CD4-positive, CD25-positive, alpha-beta regulatory T cell (primary cell): Measurements from ENCODE around the gene BSPRY. TPM values are rescaled to one million over a fixed set of nuclear protein-coding genes. Genes with fewer than 3 reads are reported as not detected.
"Not testable (repeated sequence)": the region's sequence is repeated elsewhere in the genome, so short reads cannot be mapped to it uniquely, and the experiment has no call there.

ENCODE experiments used
- ATAC-seq, 2 donors: fragments of 150-1000 bp; cut with Tn5 transposase; one replicate each; pipeline ENCODE4 v1.10.0; 2021; ENCODE audit warnings: low read depth in 2 of 2, moderate number of reproducible peaks in 2 of 2, moderate library complexity in 1 of 2
- DNase-seq, 3 donors: peaks; one replicate each; pipeline versions ENCODE4 v3.0.0 to v3.0.0-alpha.2; 2012 to 2022; ENCODE audit warnings: mixed read lengths in 1 of 3
- H3K27ac ChIP-seq: one replicate; pipeline ENCODE4 v1.7.0; 2013; ENCODE audit warnings: mild to moderate bottlenecking, low read length; ENCODE audit not compliant: insufficient read depth, poor library complexity, severe bottlenecking
- H3K27me3 ChIP-seq: one replicate; pipeline ENCODE4 v1.7.0; 2013; ENCODE audit warnings: low read length; ENCODE audit not compliant: control insufficient read depth, insufficient read depth
- H3K36me3 ChIP-seq: one replicate; pipeline ENCODE4 v1.7.0; 2013; ENCODE audit warnings: mild to moderate bottlenecking, low read length, moderate library complexity; ENCODE audit not compliant: control insufficient read depth, insufficient read depth
- H3K4me1 ChIP-seq: 2 replicates; pipeline ENCODE4 v1.7.0; 2013; ENCODE audit warnings: mild to moderate bottlenecking, low read length; ENCODE audit not compliant: insufficient read depth, control insufficient read depth, poor library complexity, severe bottlenecking
- H3K4me3 ChIP-seq: one replicate; pipeline ENCODE4 v1.7.0; 2013; ENCODE audit warnings: low read depth, mild to moderate bottlenecking, low read length, moderate library complexity
- H3K9me3 ChIP-seq, 2 experiments: 1 replicate in 1 of 2; 2 replicates in 1 of 2; pipeline ENCODE4 v1.7.0; 2013; ENCODE audit warnings: low read length in 2 of 2, mild to moderate bottlenecking in 1 of 2, moderate library complexity in 1 of 2; ENCODE audit not compliant: control insufficient read depth in 2 of 2
- H3K27ac Mint-ChIP-seq, 3 donors: one replicate each; pipeline ENCODE4 v1.8.0; 2020 to 2022; ENCODE audit warnings: mild to moderate bottlenecking in 3 of 3, mixed read lengths in 3 of 3, moderate library complexity in 2 of 3
- H3K27me3 Mint-ChIP-seq: one replicate; pipeline ENCODE4 v1.8.0; 2022; ENCODE audit warnings: mild to moderate bottlenecking, mixed read lengths
- H3K36me3 Mint-ChIP-seq: one replicate; pipeline ENCODE4 v1.8.0; 2020; ENCODE audit warnings: mixed read lengths
- H3K4me1 Mint-ChIP-seq, 4 donors: one replicate each; pipeline ENCODE4 v1.8.0; 2020 to 2022; ENCODE audit warnings: mixed read lengths in 4 of 4, mild to moderate bottlenecking in 1 of 4
- H3K4me3 Mint-ChIP-seq, 4 donors: one replicate each; pipeline ENCODE4 v1.8.0; 2020 to 2022; ENCODE audit warnings: mild to moderate bottlenecking in 4 of 4, mixed read lengths in 4 of 4, moderate library complexity in 3 of 4
- H3K9me3 Mint-ChIP-seq, 7 donors: one replicate each; pipeline ENCODE4 v1.8.0; 2020 to 2022; ENCODE audit warnings: mixed read lengths in 7 of 7, mild to moderate bottlenecking in 3 of 7, moderate library complexity in 2 of 7
- polyA plus RNA-seq, 4 donors: library from polyadenylated mRNA; unstranded; fragments of 300-500 nt; fragmentation: Illumina TruSeq; gene quantifications; one replicate each; pipeline ENCODE4 v1.2.3, GENCODE V29; 2021
- total RNA-seq: library from RNA; stranded (reverse); gene quantifications from one replicate; pipeline ENCODE4 v1.2.3, GENCODE V29; 2022

Gene BSPRY
- total and polyA plus RNA-seq, 5 donors from 2014 or later: 0.39 to 1.3 (median 0.57) TPM

DNA sequence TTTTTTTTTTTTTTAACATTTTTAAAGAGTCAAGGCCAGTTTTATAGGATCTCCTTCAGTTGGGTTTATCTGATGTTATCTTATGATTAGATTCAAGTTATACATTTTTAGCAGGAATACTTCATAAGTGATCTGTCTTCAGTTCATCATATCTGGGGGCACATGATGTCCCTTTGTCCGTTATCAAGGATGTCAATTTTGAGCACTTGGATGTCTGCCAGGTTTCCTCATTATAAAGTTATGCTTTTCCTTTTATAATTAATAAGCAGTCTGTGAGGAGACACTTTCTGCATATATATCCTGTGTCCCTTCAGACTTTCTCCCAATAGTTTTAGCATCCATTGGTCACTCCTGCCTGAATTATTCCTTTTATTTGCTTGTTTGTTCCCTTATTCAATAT lies 15.6 kb downstream of the BSPRY start:
- H3K27me3 Mint-ChIP-seq: peaks cover 10% of the 10 kb centered on the region
- DNase-seq (no peak), ATAC-seq (no peak)
- H3K36me3 ChIP-seq: no peaks in the 10 kb centered on the region
- H3K27ac Mint-ChIP-seq: no peak overlapping the region
- no peak overlapping the region for H3K4me3 ChIP-seq
- no peaks in the 10 kb centered on the region for H3K4me1 Mint-ChIP-seq
- no peak overlapping the region for H3K27ac ChIP-seq
- H3K36me3 Mint-ChIP-seq: no peaks in the 10 kb centered on the region
- H3K27me3 ChIP-seq: peaks cover 3% of the 10 kb centered on the region
- H3K9me3 Mint-ChIP-seq: peaks cover 0 to 3% (median 0%) of the 10 kb centered on the region in 7 donors
- H3K9me3 ChIP-seq: no peaks in the 10 kb centered on the region
- H3K4me3 Mint-ChIP-seq: no peak overlapping the region
- no peaks in the 10 kb centered on the region for H3K4me1 ChIP-seq

DNA sequence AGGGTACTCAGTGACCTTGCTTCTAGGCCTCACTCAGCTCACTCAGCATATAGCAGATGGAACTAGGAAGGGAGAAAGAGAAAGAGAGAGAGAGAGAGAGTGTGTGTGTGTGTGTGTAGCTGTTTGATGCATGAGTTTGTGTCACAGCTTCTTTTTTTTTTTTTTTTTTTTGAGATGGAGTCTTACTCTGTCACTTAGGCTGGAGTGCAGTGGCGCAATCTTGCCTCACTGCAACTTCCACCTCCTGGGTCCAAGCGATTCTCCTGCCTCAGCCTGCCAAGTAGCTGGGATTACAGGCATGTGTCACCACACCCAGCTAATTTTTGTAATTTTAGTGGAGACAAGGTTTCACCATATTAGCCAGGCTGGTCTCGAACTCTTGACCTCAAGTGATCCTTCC lies 16.3 kb downstream of the BSPRY start:
- H3K36me3 ChIP-seq, H3K4me3 ChIP-seq, H3K36me3 Mint-ChIP-seq, H3K4me1 Mint-ChIP-seq, H3K9me3 ChIP-seq, H3K27ac Mint-ChIP-seq, H3K27me3 Mint-ChIP-seq, H3K27me3 ChIP-seq, H3K4me1 ChIP-seq, ATAC-seq, H3K27ac ChIP-seq, H3K4me3 Mint-ChIP-seq, H3K9me3 Mint-ChIP-seq, DNase-seq: not testable (repeated sequence)

DNA sequence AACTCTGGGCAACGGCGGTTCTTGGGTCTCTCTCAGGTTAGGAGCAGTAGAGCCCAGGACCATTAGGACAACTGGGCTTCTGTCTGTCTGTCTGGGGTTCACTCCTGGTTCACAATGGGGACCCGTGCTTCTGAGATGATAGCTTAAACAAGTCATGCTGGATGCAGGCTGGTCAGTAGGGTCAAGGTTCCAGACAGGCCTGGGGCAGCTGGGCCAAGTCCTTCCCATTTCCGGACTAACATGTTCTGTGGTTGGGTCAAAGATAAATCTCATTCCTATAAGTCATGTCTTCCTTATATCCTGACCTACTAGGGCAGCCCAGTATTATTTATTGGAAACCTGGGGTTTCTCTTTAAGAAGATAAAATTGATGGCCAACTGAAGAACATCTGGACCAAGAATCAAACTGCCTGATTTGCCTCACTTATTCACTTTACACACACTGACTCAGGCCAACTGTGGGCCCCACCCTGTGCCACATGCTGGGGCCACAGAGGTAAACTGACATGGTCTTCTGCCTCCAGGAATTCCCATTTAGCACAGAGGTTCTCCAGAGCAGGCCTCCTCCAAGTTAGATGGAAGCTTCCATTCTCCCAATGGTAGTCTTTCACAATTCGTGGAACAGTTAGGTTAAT lies 19.1 kb downstream of the BSPRY start:
- Mint-ChIP-seq H3K4me3 (no peak overlapping the region), H3K27ac (no peak overlapping the region), H3K36me3 (peaks cover 6% of the 10 kb centered on the region), H3K9me3 (no peaks in the 10 kb centered on the region), H3K27me3 (peaks cover 10% of the 10 kb centered on the region), H3K4me1 (peaks cover 0 to 3% (median 0%) of the 10 kb centered on the region in 4 donors)
- H3K27me3 ChIP-seq: no peaks in the 10 kb centered on the region
- no peaks in the 10 kb centered on the region for H3K9me3 ChIP-seq
- ATAC-seq (no peak), DNase-seq (no peak)
- no peak overlapping the region for H3K27ac ChIP-seq
- peaks cover 7% of the 10 kb centered on the region for H3K36me3 ChIP-seq
- H3K4me1 ChIP-seq: no peaks in the 10 kb centered on the region
- no peak overlapping the region for H3K4me3 ChIP-seq

DNA sequence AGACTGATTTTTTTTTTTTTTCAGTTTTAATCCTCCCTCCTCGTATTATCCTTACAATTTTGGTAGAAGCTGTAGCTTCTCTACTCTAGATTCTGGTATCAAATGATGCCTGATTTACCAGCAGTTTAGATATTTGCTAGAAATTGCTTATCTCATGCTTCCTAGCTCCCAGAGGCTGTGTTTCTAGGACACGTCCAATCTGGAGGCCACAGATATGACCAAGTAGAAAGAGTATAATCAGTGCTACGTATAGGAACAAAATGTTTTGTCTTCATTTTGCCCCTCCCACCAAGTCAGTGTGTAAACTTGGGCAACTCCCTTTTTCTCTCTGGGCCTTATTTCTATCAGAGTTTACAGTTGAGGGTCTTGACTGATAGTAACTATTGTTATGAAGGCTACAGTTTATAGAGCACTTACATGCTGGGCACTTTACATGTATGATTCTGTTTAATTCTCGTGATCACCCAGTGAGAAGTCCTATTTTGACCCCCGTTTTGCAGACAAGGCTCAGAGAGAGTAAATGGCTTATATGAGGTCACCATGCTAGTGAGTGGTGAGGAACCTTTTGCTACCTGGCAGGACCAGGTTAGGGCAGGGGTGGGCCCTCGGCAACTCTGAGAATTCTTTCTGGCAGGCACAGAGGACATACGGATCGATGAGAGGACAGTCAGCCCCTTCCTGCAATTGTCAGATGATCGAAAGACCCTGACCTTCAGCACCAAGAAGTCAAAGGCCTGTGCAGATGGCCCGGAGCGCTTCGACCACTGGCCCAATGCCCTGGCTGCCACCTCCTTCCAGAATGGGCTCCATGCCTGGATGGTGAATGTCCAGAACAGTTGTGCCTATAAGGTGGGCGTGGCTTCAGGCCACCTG lies 19.9 kb downstream of the BSPRY start:
- H3K4me1 ChIP-seq: no peaks in the 10 kb centered on the region

DNA sequence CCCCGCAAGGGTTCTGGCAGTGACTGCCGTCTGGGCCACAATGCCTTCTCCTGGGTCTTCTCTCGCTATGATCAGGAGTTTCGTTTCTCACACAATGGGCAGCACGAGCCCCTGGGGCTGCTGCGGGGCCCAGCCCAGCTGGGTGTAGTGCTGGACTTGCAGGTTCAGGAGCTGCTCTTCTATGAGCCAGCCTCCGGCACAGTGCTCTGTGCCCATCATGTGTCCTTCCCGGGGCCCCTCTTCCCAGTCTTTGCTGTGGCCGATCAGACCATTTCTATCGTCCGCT lies 20.5 kb downstream of the BSPRY start:
- Histone ChIP-seq H3K9me3 (no peaks in the 10 kb centered on the region), H3K27me3 (no peaks in the 10 kb centered on the region), H3K4me3 (no peak overlapping the region), H3K27ac (no peak overlapping the region), H3K36me3 (peaks cover 19% of the 10 kb centered on the region), H3K4me1 (no peaks in the 10 kb centered on the region)
- Mint-ChIP-seq H3K36me3 (peaks cover 6% of the 10 kb centered on the region), H3K4me3 (no peak overlapping the region), H3K4me1 (peaks cover 0 to 9% (median 5%) of the 10 kb centered on the region in 4 donors), H3K9me3 (no peaks in the 10 kb centered on the region), H3K27ac (no peak overlapping the region), H3K27me3 (peaks cover 6% of the 10 kb centered on the region)
- DNase-seq: no peak
- no peak for ATAC-seq

More for the DNA sequence above, 19.9 kb downstream of the BSPRY start:
- Mint-ChIP-seq H3K27ac (no peak overlapping the region), H3K4me3 (no peak overlapping the region), H3K4me1 (peaks cover 0 to 3% (median under 1%) of the 10 kb centered on the region in 4 donors), H3K27me3 (peaks cover 10% of the 10 kb centered on the region), H3K36me3 (peaks cover 6% of the 10 kb centered on the region), H3K9me3 (no peaks in the 10 kb centered on the region)
- H3K4me3 ChIP-seq: no peak overlapping the region
- no peak overlapping the region for H3K27ac ChIP-seq
- no peak for DNase-seq
- no peaks in the 10 kb centered on the region for H3K27me3 ChIP-seq
- peaks cover 14% of the 10 kb centered on the region for H3K36me3 ChIP-seq
- no peak for ATAC-seq
- H3K9me3 ChIP-seq: no peaks in the 10 kb centered on the region

DNA sequence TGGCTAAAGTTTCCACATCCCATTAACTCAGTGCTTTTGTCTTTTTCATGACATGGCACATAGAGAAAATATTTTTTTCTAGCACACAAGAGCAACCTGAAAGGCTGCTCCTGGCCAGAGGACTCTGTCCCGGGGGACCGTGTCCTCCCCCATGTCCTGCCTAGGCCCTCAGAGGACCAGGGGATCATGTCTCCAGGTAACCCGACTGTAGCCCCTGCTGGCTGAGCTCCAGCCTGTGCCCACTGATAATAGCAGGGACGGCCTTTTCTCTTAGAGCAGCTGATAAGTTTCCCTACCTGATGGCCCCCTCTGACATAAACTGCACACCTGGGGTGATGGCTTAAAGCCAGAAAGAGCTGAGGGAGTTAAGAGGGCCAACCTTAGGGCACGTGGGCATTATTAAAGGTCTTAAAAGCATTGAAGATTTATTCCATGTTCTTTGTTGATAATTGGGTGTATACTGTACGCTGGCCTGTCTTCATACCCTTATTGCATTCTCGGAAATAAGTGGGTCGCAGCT lies 21.5 kb downstream of the BSPRY start:
- no peak for DNase-seq

DNA sequence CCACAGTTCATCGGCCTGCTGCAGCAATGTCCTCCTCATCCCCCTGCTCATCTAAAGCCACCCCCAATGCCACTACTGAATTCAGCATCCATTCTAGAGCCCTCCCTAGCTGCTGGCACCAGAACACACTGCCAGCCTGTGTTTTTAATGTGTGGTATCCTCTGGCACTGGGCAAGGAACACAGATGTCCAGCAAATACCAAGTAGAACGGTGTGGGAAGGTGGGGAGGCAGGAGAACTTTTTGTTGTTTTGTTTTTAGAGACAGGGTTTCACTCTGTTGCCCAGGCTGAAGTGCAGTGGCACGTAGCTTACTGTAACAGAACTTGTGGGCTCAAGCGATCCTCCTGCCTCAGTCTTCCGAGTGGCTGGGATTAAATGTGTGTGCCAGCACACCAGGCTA lies 22.7 kb downstream of the BSPRY start:
- Mint-ChIP-seq H3K27ac (no peak overlapping the region), H3K4me1 (peaks cover 8 to 21% (median 15%) of the 10 kb centered on the region in 4 donors), H3K36me3 (peaks cover 6% of the 10 kb centered on the region), H3K27me3 (no peaks in the 10 kb centered on the region), H3K4me3 (no peak overlapping the region), H3K9me3 (no peaks in the 10 kb centered on the region)
- DNase-seq (no peak), ATAC-seq (no peak)
- no peak overlapping the region for H3K4me3 ChIP-seq
- no peaks in the 10 kb centered on the region for H3K27me3 ChIP-seq
- peaks cover 10% of the 10 kb centered on the region for H3K4me1 ChIP-seq
- H3K36me3 ChIP-seq: peaks cover 19% of the 10 kb centered on the region
- no peak overlapping the region for H3K27ac ChIP-seq
- H3K9me3 ChIP-seq: no peaks in the 10 kb centered on the region

More for the DNA sequence above, 21.5 kb downstream of the BSPRY start:
- Histone ChIP-seq H3K27ac (no peak overlapping the region), H3K4me3 (no peak overlapping the region), H3K36me3 (peaks cover 19% of the 10 kb centered on the region), H3K9me3 (no peaks in the 10 kb centered on the region), H3K4me1 (peaks cover 9% of the 10 kb centered on the region), H3K27me3 (no peaks in the 10 kb centered on the region)
- no peaks in the 10 kb centered on the region for H3K9me3 Mint-ChIP-seq
- H3K27me3 Mint-ChIP-seq: no peaks in the 10 kb centered on the region
- no peak overlapping the region for H3K27ac Mint-ChIP-seq
- no peak overlapping the region for H3K4me3 Mint-ChIP-seq
- peaks cover 6% of the 10 kb centered on the region for H3K36me3 Mint-ChIP-seq
- H3K4me1 Mint-ChIP-seq: peaks cover 8 to 20% (median 15%) of the 10 kb centered on the region in 4 donors
- no peak for ATAC-seq
